H9 (cell line): ENCODE results near the gene POLR2J2. TPM values are rescaled to one million over a fixed set of nuclear protein-coding genes. Genes with fewer than 3 reads are reported as not detected.
"Not testable (repeated sequence)": the region's sequence is repeated elsewhere in the genome, so short reads cannot be mapped to it uniquely, and the experiment has no call there.

Experiments used
- DNase-seq: peaks from one replicate; pipeline ENCODE4 v3.0.0-alpha.2; 2017
- H2AFZ ChIP-seq: one replicate; pipeline ENCODE4 v1.6.1; 2013; ENCODE audit warnings: mild to moderate bottlenecking, low read length, control low read depth, moderate library complexity
- H2AK5ac ChIP-seq: 2 replicates; pipeline ENCODE4 v1.6.1; 2013; ENCODE audit warnings: low read length, control low read depth, mixed read lengths; ENCODE audit not compliant: insufficient read length
- H2BK120ac ChIP-seq: one replicate; pipeline ENCODE4 v1.6.1; 2013; ENCODE audit warnings: low read depth, mild to moderate bottlenecking, low read length, control low read depth, inconsistent platforms; ENCODE audit not compliant: poor library complexity, severe bottlenecking
- H2BK12ac ChIP-seq: 2 replicates; pipeline ENCODE4 v1.6.1; 2013; ENCODE audit warnings: low read length, control low read depth, mixed read lengths, low read depth; ENCODE audit not compliant: insufficient read length
- H2BK15ac ChIP-seq: 2 replicates; pipeline ENCODE4 v1.6.1; 2013; ENCODE audit warnings: low read depth, low read length, control low read depth
- H2BK20ac ChIP-seq: one replicate; pipeline ENCODE4 v1.6.1; 2013; ENCODE audit warnings: low read depth, mild to moderate bottlenecking, low read length, control low read depth, inconsistent platforms; ENCODE audit not compliant: poor library complexity, severe bottlenecking
- H2BK5ac ChIP-seq: 2 replicates; pipeline ENCODE4 v1.6.1; 2013; ENCODE audit warnings: low read length, control low read depth, mixed read lengths; ENCODE audit not compliant: insufficient read length
- H3K14ac ChIP-seq: 2 replicates; pipeline ENCODE4 v1.6.1; 2013; ENCODE audit warnings: low read length, control low read depth; ENCODE audit not compliant: insufficient read depth
- H3K18ac ChIP-seq: 2 replicates; pipeline ENCODE4 v1.6.1; 2013; ENCODE audit warnings: low read depth, mild to moderate bottlenecking, mixed read lengths, low read length, control low read depth; ENCODE audit not compliant: insufficient read length
- H3K23ac ChIP-seq: 2 replicates; pipeline ENCODE4 v1.6.1; 2013; ENCODE audit warnings: low read length, control low read depth, mixed read lengths, low read depth; ENCODE audit not compliant: insufficient read length
- H3K23me2 ChIP-seq: 2 replicates; pipeline ENCODE4 v1.6.1; 2013; ENCODE audit warnings: low read depth, mild to moderate bottlenecking, mixed read lengths, low read length, control low read depth; ENCODE audit not compliant: insufficient read length, poor library complexity, severe bottlenecking
- H3K27ac ChIP-seq: 2 replicates; pipeline ENCODE4 v1.5.1; 2013; ENCODE audit warnings: low read length, control low read depth, mixed read lengths, low read depth; ENCODE audit not compliant: insufficient read length
- H3K27me3 ChIP-seq: 2 replicates; pipeline ENCODE4 v1.6.1; 2013; ENCODE audit warnings: low read length, control low read depth, inconsistent platforms; ENCODE audit not compliant: insufficient read depth
- H3K4ac ChIP-seq: 2 replicates; pipeline ENCODE4 v1.6.1; 2013; ENCODE audit warnings: low read depth, mild to moderate bottlenecking, control low read depth, inconsistent platforms, low read length, moderate library complexity
- H3K4me1 ChIP-seq: 2 replicates; pipeline ENCODE4 v1.6.1; 2013; ENCODE audit warnings: low read length, control low read depth, inconsistent platforms; ENCODE audit not compliant: insufficient read depth
- H3K4me2 ChIP-seq: 2 replicates; pipeline ENCODE4 v1.6.1; 2013; ENCODE audit warnings: low read length, control low read depth, mixed read lengths; ENCODE audit not compliant: insufficient read length, insufficient read depth
- H3K56ac ChIP-seq: 2 replicates; pipeline ENCODE4 v1.6.1; 2013; ENCODE audit warnings: low read depth, mild to moderate bottlenecking, mixed read lengths, low read length, control low read depth; ENCODE audit not compliant: insufficient read length
- H3K79me1 ChIP-seq: 2 replicates; pipeline ENCODE4 v1.6.1; 2013; ENCODE audit warnings: low read depth, mild to moderate bottlenecking, moderate library complexity, low read length, control low read depth, inconsistent platforms; ENCODE audit not compliant: insufficient read depth, poor library complexity, severe bottlenecking
- H3K79me2 ChIP-seq: 2 replicates; pipeline ENCODE4 v1.6.1; 2013; ENCODE audit warnings: low read length, control low read depth, inconsistent platforms; ENCODE audit not compliant: insufficient read depth
- H3K9ac ChIP-seq: 2 replicates; pipeline ENCODE4 v1.6.1; 2013; ENCODE audit warnings: low read length, control low read depth, mixed read lengths; ENCODE audit not compliant: insufficient read length; ENCODE audit errors: extremely low read depth
- H3K9me3 ChIP-seq: one replicate; pipeline ENCODE4 v1.6.1; 2013; ENCODE audit warnings: low read depth, low read length, inconsistent platforms; ENCODE audit not compliant: control insufficient read depth
- H3T11ph ChIP-seq: one replicate; pipeline ENCODE4 v1.6.1; 2013; ENCODE audit warnings: mild to moderate bottlenecking, low read length, control low read depth, inconsistent platforms
- H4K20me1 ChIP-seq: one replicate; pipeline ENCODE4 v1.6.1; 2013; ENCODE audit not compliant: control insufficient read depth, insufficient read length, insufficient read depth
- H4K5ac ChIP-seq: 2 replicates; pipeline ENCODE4 v1.6.1; 2013; ENCODE audit warnings: low read depth, mild to moderate bottlenecking, mixed read lengths, low read length, control low read depth; ENCODE audit not compliant: insufficient read length
- H4K8ac ChIP-seq: replicated peaks from 2 replicates; pipeline ENCODE4 v1.6.1; 2013; ENCODE audit warnings: low read length, control low read depth, mixed read lengths, low read depth; ENCODE audit not compliant: insufficient read length
- H4K91ac ChIP-seq: 2 replicates; pipeline ENCODE4 v1.6.1; 2013; ENCODE audit warnings: low read depth, mild to moderate bottlenecking, moderate library complexity, mixed read lengths, low read length, control low read depth; ENCODE audit not compliant: insufficient read length
- H3K27ac Mint-ChIP-seq, 3 experiments: 2 replicates in 2 of 3; 3 replicates in 1 of 3; pipeline ENCODE4 v1.8.0; 2020 to 2021; ENCODE audit warnings: mixed read lengths in 3 of 3, mild to moderate bottlenecking in 1 of 3, moderate library complexity in 1 of 3
- H3K27me3 Mint-ChIP-seq: 2 replicates; pipeline ENCODE4 v1.8.0; 2021; ENCODE audit warnings: low read depth, mild to moderate bottlenecking, moderate library complexity, mixed read lengths
- H3K36me3 Mint-ChIP-seq, 3 experiments: 2 replicates in 2 of 3; 3 replicates in 1 of 3; pipeline ENCODE4 v1.8.0; 2020 to 2021; ENCODE audit warnings: low read depth in 3 of 3, mixed read lengths in 3 of 3; ENCODE audit not compliant: insufficient read depth in 1 of 3
- H3K4me1 Mint-ChIP-seq, 2 experiments: 2 replicates each; pipeline ENCODE4 v1.8.0; 2020; ENCODE audit warnings: mixed read lengths in 2 of 2
- H3K4me3 Mint-ChIP-seq, 2 experiments: 2 replicates in 1 of 2; 3 replicates in 1 of 2; pipeline ENCODE4 v1.8.0; 2020 to 2021; ENCODE audit warnings: mild to moderate bottlenecking in 2 of 2, mixed read lengths in 2 of 2, moderate library complexity in 1 of 2
- H3K9me3 Mint-ChIP-seq, 2 experiments: 2 replicates in 1 of 2; 3 replicates in 1 of 2; pipeline ENCODE4 v1.8.0; 2020; ENCODE audit warnings: mild to moderate bottlenecking in 2 of 2, mixed read lengths in 2 of 2, moderate library complexity in 1 of 2
- WGBS: extraction: QIAGEN DNeasy Blood & Tissue Kit; methylation state at CpG from one replicate; pipeline ENCODE4 v1.1.7; 2013; ENCODE audit warnings: missing lambda C conversion rate, low lambda C conversion rate, mixed read lengths; ENCODE audit not compliant: insufficient read length; ENCODE audit errors: extremely low coverage; 5-methylcytosine and 5-hydroxymethylcytosine counted together
- total RNA-seq: library from RNA; stranded (reverse); gene quantifications from 2 replicates; pipeline ENCODE4 v1.2.1, GENCODE V29; 2021

POLR2J2 gene
- total RNA-seq, 1 experiment from 2014 or later: 3.6 TPM

GRCh38 chr7:102616507-102617125 is 54.8 kb downstream of the POLR2J2 start, which contains the start of gene RASA4:
Gene RASA4, minus strand, starts transcription at chr7:102616756. Its CDS starts 67 bp downstream, at chr7:102616689.
- H3K4me1 ChIP-seq, H2AFZ ChIP-seq, H4K91ac ChIP-seq, H3K14ac ChIP-seq, H3K4ac ChIP-seq, H3K56ac ChIP-seq, H3K27ac ChIP-seq, H3K9me3 Mint-ChIP-seq, H3K4me2 ChIP-seq, H3K18ac ChIP-seq, H2BK15ac ChIP-seq, H3K79me1 ChIP-seq, DNase-seq, H3K23me2 ChIP-seq, H3K27me3 Mint-ChIP-seq, H4K5ac ChIP-seq, H3K27me3 ChIP-seq, H3K9me3 ChIP-seq, H3K79me2 ChIP-seq, H3K23ac ChIP-seq, H2BK120ac ChIP-seq, H3K4me1 Mint-ChIP-seq, H2BK12ac ChIP-seq, H3K4me3 Mint-ChIP-seq, H2AK5ac ChIP-seq, H3K9ac ChIP-seq, H2BK20ac ChIP-seq, H3T11ph ChIP-seq, H4K8ac ChIP-seq, H3K27ac Mint-ChIP-seq, H4K20me1 ChIP-seq, H2BK5ac ChIP-seq, H3K36me3 Mint-ChIP-seq: not testable (repeated sequence)
- no CpG with 5 or more reads among the region's 62 CpGs for WGBS

Other genes starting within 250 kb of the POLR2J2 start
- gene ORAI2, start 238.1 kb downstream of the POLR2J2 start, total RNA-seq: 26.6 and 26.7 TPM in 2 replicates
- gene ALKBH4, start 206.8 kb downstream of the POLR2J2 start, total RNA-seq: 23.9 and 24.2 TPM in 2 replicates
- gene LRWD1, start 206.7 kb downstream of the POLR2J2 start, total RNA-seq: 33.1 and 35.1 TPM in 2 replicates
- gene POLR2J, start 192.7 kb downstream of the POLR2J2 start, total RNA-seq: 52.2 and 58.5 TPM in 2 replicates
- gene RASA4B, start 153.9 kb downstream of the POLR2J2 start, total RNA-seq: 3.7 and 4.8 TPM in 2 replicates
- gene UPK3BL2, start 128.0 kb downstream of the POLR2J2 start, total RNA-seq: 2.7 and 4.6 TPM in 2 replicates
- gene SPDYE2, start 120.4 kb downstream of the POLR2J2 start, total RNA-seq: not detected in 2 replicates
- 12.3 and 14.9 TPM in 2 replicates for gene POLR2J3, start 99.1 kb downstream of the POLR2J2 start, total RNA-seq
- gene RASA4, start 54.9 kb downstream of the POLR2J2 start, total RNA-seq: 10.0 and 11.1 TPM in 2 replicates
- gene UPK3BL1, start 28.9 kb downstream of the POLR2J2 start, total RNA-seq: 6.8 and 12.4 TPM in 2 replicates
- gene SPDYE2B, start 21.3 kb downstream of the POLR2J2 start, total RNA-seq: not detected in 2 replicates
- 5.6 and 7.0 TPM in 2 replicates for gene FAM185A, start 77.3 kb upstream of the POLR2J2 start, total RNA-seq
- 2.0 and 2.1 TPM in 2 replicates for gene LRRC17, start 241.3 kb upstream of the POLR2J2 start, total RNA-seq